Glomerular visceral epithelial cell (primary cell): ENCODE results near the gene SLC35G6.
A peak's percentile ranks its signal among the peaks of the same experiment; 100 is the strongest.
"Not testable (repeated sequence)": the region's sequence is repeated elsewhere in the genome, so short reads cannot be mapped to it uniquely, and the experiment has no call there.

Experiments used
- DNase-seq: peaks from one replicate; pipeline ENCODE4 v3.0.0-alpha.2; 2016; ENCODE audit errors: extremely low spot score

The SLC35G6 gene

GRCh38 chr17:7460850-7461660 is 20.2 kb upstream of the SLC35G6 start:
- no peak for DNase-seq

GRCh38 chr17:7462474-7463371 is 18.5 kb upstream of the SLC35G6 start:
- DNase-seq = no peak

- no peak for DNase-seq
Measured at GRCh38 chr17:7463372-7463846, 17.8 kb upstream of the SLC35G6 start.

GRCh38 chr17:7464081-7464480 is 17.2 kb upstream of the SLC35G6 start:
- no peak for DNase-seq

- no peak for DNase-seq
Measured at GRCh38 chr17:7465597-7466275, 15.5 kb upstream of the SLC35G6 start.

- no peak for DNase-seq
Measured at GRCh38 chr17:7466318-7466638, 15.0 kb upstream of the SLC35G6 start.

- DNase-seq = peak; percentile 56
Measured at GRCh38 chr17:7466639-7467341, 14.5 kb upstream of the SLC35G6 start.

- no peak for DNase-seq
Measured at GRCh38 chr17:7467498-7467897, 13.7 kb upstream of the SLC35G6 start.

- no peak for DNase-seq
Measured at GRCh38 chr17:7468290-7468689, 13.0 kb upstream of the SLC35G6 start.

GRCh38 chr17:7468804-7469389 is 12.3 kb upstream of the SLC35G6 start:
- DNase-seq = no peak

GRCh38 chr17:7469843-7470242 is 11.4 kb upstream of the SLC35G6 start:
- DNase-seq = not testable (repeated sequence)

- not testable (repeated sequence) for DNase-seq
Measured at GRCh38 chr17:7470457-7470973, 10.7 kb upstream of the SLC35G6 start.

- DNase-seq = no peak
Measured at GRCh38 chr17:7471729-7472128, 9.5 kb upstream of the SLC35G6 start.

GRCh38 chr17:7474767-7475166 is 6.5 kb upstream of the SLC35G6 start:
- DNase-seq = not testable (repeated sequence)

GRCh38 chr17:7475764-7476422 is 5.4 kb upstream of the SLC35G6 start:
- no peak for DNase-seq

GRCh38 chr17:7476494-7476893 is 4.8 kb upstream of the SLC35G6 start:
- peak; percentile 68 for DNase-seq

GRCh38 chr17:7476951-7477350 is 4.3 kb upstream of the SLC35G6 start:
- DNase-seq = no peak

GRCh38 chr17:7477392-7478275 is 3.6 kb upstream of the SLC35G6 start:
- peak; percentile 82 for DNase-seq
